Measurements from ENCODE around the gene FAU. TPM values are rescaled to one million over a fixed set of nuclear protein-coding genes. Genes with fewer than 3 reads are reported as not detected.
A peak's percentile ranks its signal among the peaks of the same experiment; 100 is the strongest.

Gene FAU
- total and polyA plus RNA-seq, 2 experiments from 2014 or later: 546 to 1,183 TPM

GRCh38 chr11:65085446-65085845 is 36.5 kb downstream of the FAU start:
- TF ChIP-seq CTCF (IDR thresholded peaks at IDR 0.05; ENCODE audit: low read depth, low read length): no peak
- Histone ChIP-seq H3K27me3 (no peaks in the 10 kb centered on the region), H3K9me3 (ENCODE audit: low read depth) (no peaks in the 10 kb centered on the region), H3K4me3 (no peak overlapping the region), H3K36me3 (peaks cover 11% of the 10 kb centered on the region), H3K4me1 (ENCODE audit: low read depth) (no peaks in the 10 kb centered on the region), H3K27ac (no peak overlapping the region)
- no peak for DNase-seq (ENCODE audit: low read depth in 1 of 2, low spot score in 1 of 2)

GRCh38 chr11:65084598-65085375 is 37.1 kb downstream of the FAU start:
- Histone ChIP-seq H3K4me3 (peak overlapping the region; percentile 84), H3K27ac (peak overlapping the region; percentile 92), H3K36me3 (peaks cover 11% of the 10 kb centered on the region), H3K9me3 (ENCODE audit: low read depth) (no peaks in the 10 kb centered on the region), H3K4me1 (ENCODE audit: low read depth) (no peaks in the 10 kb centered on the region), H3K27me3 (no peaks in the 10 kb centered on the region)
- DNase-seq (ENCODE audit: low read depth in 1 of 2, low spot score in 1 of 2): no peak
- no peak for TF ChIP-seq CTCF (IDR thresholded peaks at IDR 0.05; ENCODE audit: low read depth, low read length)

DNA sequence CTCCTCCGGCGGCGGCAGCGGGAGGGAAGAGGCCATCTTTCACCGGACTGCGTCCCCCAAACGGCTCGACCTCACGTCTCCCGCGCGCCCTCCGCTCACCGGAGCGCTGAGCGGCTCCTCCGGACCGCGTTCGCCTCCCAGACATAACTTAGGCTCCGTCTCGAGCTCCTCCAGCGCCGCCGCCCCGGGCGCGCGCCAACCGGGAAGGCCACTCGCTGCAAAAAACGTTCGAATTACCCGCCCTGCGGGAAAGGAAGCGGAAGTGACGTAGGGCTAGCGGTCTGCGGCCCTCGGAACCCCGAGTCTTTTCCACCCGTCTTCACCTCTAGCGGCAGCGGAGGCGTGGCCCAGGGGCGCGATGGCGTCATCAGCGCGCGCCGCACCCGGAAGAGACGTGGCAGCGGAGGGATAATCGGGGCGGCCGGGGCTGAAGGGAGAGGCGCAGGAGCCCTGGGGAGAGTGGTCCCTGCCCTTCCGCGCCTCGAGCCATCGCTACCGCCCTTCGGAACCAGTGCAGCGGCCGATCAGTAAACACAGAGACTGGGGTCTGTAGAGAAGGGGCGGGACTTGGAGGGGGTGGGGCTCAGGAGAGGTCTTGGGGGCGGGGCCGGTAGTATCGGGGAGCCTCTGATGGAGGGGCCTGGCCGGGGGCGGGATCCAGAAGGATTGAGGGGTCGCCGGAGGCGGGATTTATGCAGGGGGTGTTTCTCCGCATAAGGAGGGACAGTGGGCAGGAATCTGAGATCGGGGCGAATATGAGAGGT is 37.9 kb downstream of the FAU start, which contains the start of the genes CDCA5 and ZFPL1:
Gene CDCA5, minus strand, starts transcription at position 207 of the 764 bp plus-strand sequence. Its CDS starts 62 bp downstream, at position 145.
Gene ZFPL1, plus strand, starts transcription at position 389 of the 764 bp plus-strand sequence. CDS start 477 bp downstream, outside the sequence.
- Histone ChIP-seq H3K27me3 (no peaks in the 10 kb centered on the region), H3K4me3 (peak within 1 kb of the TSS; percentile 84), H3K4me1 (ENCODE audit: low read depth) (no peaks in the 10 kb centered on the region), H3K27ac (peak within 1 kb of the TSS; percentile 92), H3K36me3 (peaks cover 8% of the 10 kb centered on the region), H3K9me3 (ENCODE audit: low read depth) (no peaks in the 10 kb centered on the region)
- peak; percentile 97 for DNase-seq (ENCODE audit: low read depth in 1 of 2, low spot score in 1 of 2)
- no peak for TF ChIP-seq CTCF (IDR thresholded peaks at IDR 0.05; ENCODE audit: low read depth, low read length)

DNA sequence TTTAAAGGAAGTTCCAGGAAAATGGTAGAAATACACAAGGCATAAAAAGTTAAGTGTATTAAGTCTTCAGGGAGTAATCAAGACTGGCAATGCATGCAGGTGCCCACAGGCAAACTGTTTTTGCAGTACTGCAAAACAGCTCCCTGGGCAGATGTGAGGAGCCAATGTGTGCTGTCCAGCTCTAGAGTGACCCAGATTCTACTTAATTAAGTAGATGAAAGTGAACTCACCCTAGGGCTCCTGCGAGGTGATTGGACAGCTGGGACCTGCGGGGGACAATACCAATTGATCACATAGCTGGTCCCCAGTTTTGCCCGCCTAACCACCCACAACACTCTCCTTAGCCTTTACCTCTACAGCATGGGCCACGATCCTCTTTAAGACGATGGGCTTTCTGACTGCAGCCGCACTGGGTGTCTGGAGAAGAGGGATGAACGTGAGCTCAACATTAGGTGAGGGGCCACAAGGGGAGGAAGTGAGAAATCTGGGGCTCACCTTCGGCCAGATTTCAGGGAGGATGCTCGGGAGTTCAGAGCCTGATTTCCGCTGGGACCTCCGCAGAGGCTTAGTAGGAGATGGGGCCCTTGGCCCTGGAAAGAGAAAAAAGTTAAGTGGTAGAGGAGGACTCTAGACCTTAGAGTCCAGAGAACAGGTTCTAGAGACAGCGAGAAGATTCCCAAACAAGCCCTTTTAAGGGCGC is 38.6 kb downstream of the FAU start:
- no peaks in the 10 kb centered on the region for H3K9me3 ChIP-seq (ENCODE audit: low read depth)
- no peaks in the 10 kb centered on the region for H3K27me3 ChIP-seq
- peak overlapping the region; percentile 84 for H3K4me3 ChIP-seq
- no peak for TF ChIP-seq CTCF (IDR thresholded peaks at IDR 0.05; ENCODE audit: low read depth, low read length)
- H3K27ac ChIP-seq: peak overlapping the region; percentile 92
- DNase-seq (ENCODE audit: low read depth in 1 of 2, low spot score in 1 of 2): no peak
- peaks cover 8% of the 10 kb centered on the region for H3K36me3 ChIP-seq
- H3K4me1 ChIP-seq (ENCODE audit: low read depth): no peaks in the 10 kb centered on the region

- no peak for TF ChIP-seq CTCF (IDR thresholded peaks at IDR 0.05; ENCODE audit: low read depth, low read length)
Observed at GRCh38 chr11:65078786-65079342, 43.1 kb downstream of the FAU start.

More at GRCh38 chr11:65078786-65079342, 43.1 kb downstream of the FAU start:
- Histone ChIP-seq H3K27ac (peak overlapping the region; percentile 1), H3K9me3 (ENCODE audit: low read depth) (no peaks in the 10 kb centered on the region), H3K4me3 (no peak overlapping the region), H3K27me3 (no peaks in the 10 kb centered on the region), H3K4me1 (ENCODE audit: low read depth) (no peaks in the 10 kb centered on the region), H3K36me3 (no peaks in the 10 kb centered on the region)
- DNase-seq (ENCODE audit: low read depth in 1 of 2, low spot score in 1 of 2): no peak

Data from cardiac muscle cell (in vitro differentiated cells and primary cell).